ENCODE data around the gene EFCC1. TPM values are rescaled to one million over a fixed set of nuclear protein-coding genes. Genes with fewer than 3 reads are reported as not detected.

The EFCC1 gene
- total and polyA plus RNA-seq, 3 donors from 2014 or later: 2.6 to 2.9 (median 2.8) TPM

- 87 to 91% methylated on average over 5 of the region's 5 CpGs for WGBS, 2 donors
- intact Hi-C loops (cut with DNase I; ENCODE audit: low total_unique reads): loop anchor here (10.0 kb wide), 1 partner anchor 271 kb away; the partner anchor contains the start of gene COPG1
- H3K9me3 ChIP-seq: no peaks in the 10 kb centered on the region
- no peak overlapping the region for H3K4me3 ChIP-seq
- no peaks in the 10 kb centered on the region for H3K27me3 ChIP-seq
- no peaks in the 10 kb centered on the region for H3K4me1 ChIP-seq
- no peak overlapping the region for H3K27ac ChIP-seq
- no peaks in the 10 kb centered on the region for H3K36me3 ChIP-seq (ENCODE audit: low read depth, missing control alignments)
- DNase-seq: no peak
- TF ChIP-seq, protein P1, sequence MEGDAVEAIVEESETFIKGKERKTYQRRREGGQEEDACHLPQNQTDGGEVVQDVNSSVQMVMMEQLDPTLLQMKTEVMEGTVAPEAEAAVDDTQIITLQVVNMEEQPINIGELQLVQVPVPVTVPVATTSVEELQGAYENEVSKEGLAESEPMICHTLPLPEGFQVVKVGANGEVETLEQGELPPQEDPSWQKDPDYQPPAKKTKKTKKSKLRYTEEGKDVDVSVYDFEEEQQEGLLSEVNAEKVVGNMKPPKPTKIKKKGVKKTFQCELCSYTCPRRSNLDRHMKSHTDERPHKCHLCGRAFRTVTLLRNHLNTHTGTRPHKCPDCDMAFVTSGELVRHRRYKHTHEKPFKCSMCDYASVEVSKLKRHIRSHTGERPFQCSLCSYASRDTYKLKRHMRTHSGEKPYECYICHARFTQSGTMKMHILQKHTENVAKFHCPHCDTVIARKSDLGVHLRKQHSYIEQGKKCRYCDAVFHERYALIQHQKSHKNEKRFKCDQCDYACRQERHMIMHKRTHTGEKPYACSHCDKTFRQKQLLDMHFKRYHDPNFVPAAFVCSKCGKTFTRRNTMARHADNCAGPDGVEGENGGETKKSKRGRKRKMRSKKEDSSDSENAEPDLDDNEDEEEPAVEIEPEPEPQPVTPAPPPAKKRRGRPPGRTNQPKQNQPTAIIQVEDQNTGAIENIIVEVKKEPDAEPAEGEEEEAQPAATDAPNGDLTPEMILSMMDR (IDR thresholded peaks at IDR 0.05): no peak
- no peak for TF ChIP-seq POLR2A (IDR thresholded peaks at IDR 0.05)
Measured at GRCh38 chr3:128973988-128974564, 27.0 kb upstream of the EFCC1 start.

DNA sequence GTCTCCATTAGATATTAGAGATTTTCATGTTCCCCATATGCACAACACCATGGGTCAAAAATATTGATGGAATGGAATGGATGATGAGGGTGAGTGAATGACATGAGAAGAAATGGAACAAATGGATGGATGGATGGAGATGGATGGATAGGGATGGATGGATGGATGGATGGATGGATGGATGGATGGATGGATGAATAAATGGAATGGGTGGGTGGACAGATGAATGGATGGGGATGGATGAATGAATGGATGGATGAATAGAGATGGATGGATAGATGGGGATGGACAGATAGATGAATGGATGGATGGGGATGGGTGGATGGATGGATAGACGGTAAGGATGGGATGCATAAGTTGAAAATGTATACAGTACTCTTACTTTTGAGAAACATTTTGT lies 25.8 kb upstream of the EFCC1 start:
- no peaks in the 10 kb centered on the region for H3K9me3 ChIP-seq
- intact Hi-C loops (cut with DNase I; ENCODE audit: low total_unique reads): loop anchor here (10.0 kb wide), 1 partner anchor 270 kb away; the partner anchor contains the start of gene COPG1
- H3K27ac ChIP-seq: no peak overlapping the region
- no peaks in the 10 kb centered on the region for H3K4me1 ChIP-seq
- H3K36me3 ChIP-seq (ENCODE audit: low read depth, missing control alignments): no peaks in the 10 kb centered on the region
- WGBS, 2 donors: 97 to 100% methylated on average over 1 of the region's 1 CpG
- H3K4me3 ChIP-seq: no peak overlapping the region
- H3K27me3 ChIP-seq: no peaks in the 10 kb centered on the region
- DNase-seq: no peak
- TF ChIP-seq POLR2A (IDR thresholded peaks at IDR 0.05): no peak
- TF ChIP-seq, protein P1 (IDR thresholded peaks at IDR 0.05): no peak

- no peak for DNase-seq
- Histone ChIP-seq H3K36me3 (ENCODE audit: low read depth, missing control alignments) (no peaks in the 10 kb centered on the region), H3K9me3 (no peaks in the 10 kb centered on the region), H3K27ac (no peak overlapping the region), H3K27me3 (no peaks in the 10 kb centered on the region), H3K4me3 (no peak overlapping the region), H3K4me1 (no peaks in the 10 kb centered on the region)
- no peak for TF ChIP-seq POLR2A (IDR thresholded peaks at IDR 0.05)
- TF ChIP-seq, protein P1 (IDR thresholded peaks at IDR 0.05): peak in 1 of 3 experiments; percentile 10
- WGBS, 2 donors: 86% methylated on average over 9 of the region's 9 CpGs
- intact Hi-C loops (cut with DNase I; ENCODE audit: low total_unique reads): no loop called here
Measured at GRCh38 chr3:128983293-128984069, 17.6 kb upstream of the EFCC1 start.

GRCh38 chr3:128984596-128984995 lies 16.5 kb upstream of the EFCC1 start:
- H3K27me3 ChIP-seq: no peaks in the 10 kb centered on the region
- no peaks in the 10 kb centered on the region for H3K36me3 ChIP-seq (ENCODE audit: low read depth, missing control alignments)
- TF ChIP-seq, protein P1 (IDR thresholded peaks at IDR 0.05): no peak
- TF ChIP-seq POLR2A (IDR thresholded peaks at IDR 0.05): no peak
- H3K4me1 ChIP-seq: no peaks in the 10 kb centered on the region
- no peak overlapping the region for H3K4me3 ChIP-seq
- 86 to 92% methylated on average over 3 of the region's 3 CpGs for WGBS, 2 donors
- no peak for DNase-seq
- intact Hi-C loops (cut with DNase I; ENCODE audit: low total_unique reads): no loop called here
- H3K9me3 ChIP-seq: no peaks in the 10 kb centered on the region
- no peak overlapping the region for H3K27ac ChIP-seq
